Forelimb muscle (tissue), 1 donor: ENCODE measurements around the gene TRPM6. TPM values are rescaled to one million over a fixed set of nuclear protein-coding genes. Genes with fewer than 3 reads are reported as not detected.

Experiments
- DNase-seq: peaks from one replicate; pipeline ENCODE4 v3.0.0-alpha.2; 2013; ENCODE audit warnings: low read depth
- polyA plus RNA-seq: library from polyadenylated mRNA; unstranded; fragments of 120-200 nt; gene quantifications from one replicate; pipeline ENCODE4 v1.2.1, GENCODE V29; 2013; ENCODE audit not compliant: insufficient read length

TRPM6 gene
- polyA plus RNA-seq, 1 donor = 0.08 TPM

- DNase-seq = no peak
Measured at GRCh38 chr9:74771672-74772071, 116.0 kb downstream of the TRPM6 start.

DNA sequence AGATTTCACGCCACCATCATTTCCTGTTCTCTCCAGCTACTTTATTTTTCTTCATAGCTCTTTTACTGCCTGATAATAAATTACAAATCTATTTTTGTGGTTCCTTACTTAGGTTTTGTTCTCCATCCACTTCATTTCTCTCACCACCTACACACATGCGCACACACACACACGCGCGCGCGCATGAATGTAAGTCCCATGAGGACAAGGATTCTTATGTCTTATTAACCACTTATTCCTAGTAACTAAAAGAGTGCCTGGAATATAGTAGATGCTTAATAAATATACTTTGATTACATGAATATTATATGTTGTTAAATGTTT, 116.5 kb downstream of the TRPM6 start:
- no peak for DNase-seq

- DNase-seq = no peak
Measured at GRCh38 chr9:74770508-74771261, 117.0 kb downstream of the TRPM6 start.

- no peak for DNase-seq
Measured at GRCh38 chr9:74765481-74765971, 122.2 kb downstream of the TRPM6 start.

- DNase-seq = no peak
Measured at GRCh38 chr9:74762950-74763349, 124.8 kb downstream of the TRPM6 start.

- DNase-seq = no peak
Measured at GRCh38 chr9:74760031-74760700, 127.6 kb downstream of the TRPM6 start.

GRCh38 chr9:74755999-74756398, 131.7 kb downstream of the TRPM6 start:
- no peak for DNase-seq

DNA sequence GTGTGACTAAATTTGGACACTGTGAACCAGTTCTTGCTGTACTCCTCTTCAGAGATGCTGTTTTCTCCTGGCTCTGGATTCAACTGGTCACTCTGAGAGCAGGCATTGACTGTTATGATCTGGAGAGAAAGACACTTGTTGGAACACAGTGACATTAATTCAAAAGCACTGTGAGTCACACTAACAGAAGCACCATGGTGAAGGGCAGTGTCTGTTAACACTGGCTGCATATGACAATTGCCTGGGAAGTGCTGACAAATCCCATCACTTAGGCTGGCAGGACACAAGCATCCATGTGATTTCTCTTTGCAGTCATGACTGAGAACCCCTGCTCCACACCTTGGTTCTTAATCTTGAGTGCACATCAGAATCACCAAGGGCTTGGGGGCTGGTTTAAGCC, 132.4 kb downstream of the TRPM6 start:
- DNase-seq = no peak

DNA sequence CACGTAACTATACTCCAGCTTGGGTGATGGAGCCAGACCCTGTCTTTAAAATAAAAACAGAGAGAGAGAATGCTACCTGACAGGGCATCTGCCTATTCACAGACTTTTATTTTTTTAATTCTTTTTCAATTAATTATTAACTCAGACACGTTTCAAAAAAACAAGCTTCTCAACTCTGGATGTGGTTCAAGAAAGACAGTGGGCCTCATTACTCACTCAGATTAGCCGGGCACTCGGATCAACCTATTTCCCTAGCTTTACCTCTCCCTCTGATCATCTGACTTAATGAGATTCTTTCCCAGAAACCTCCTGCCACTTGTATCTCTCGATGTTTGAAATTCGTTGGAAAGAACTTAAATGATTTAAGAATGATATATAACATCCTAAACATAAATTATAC, 134.1 kb downstream of the TRPM6 start:
- DNase-seq = no peak

GRCh38 chr9:74748966-74749365, 138.8 kb downstream of the TRPM6 start:
- no peak for DNase-seq

DNA sequence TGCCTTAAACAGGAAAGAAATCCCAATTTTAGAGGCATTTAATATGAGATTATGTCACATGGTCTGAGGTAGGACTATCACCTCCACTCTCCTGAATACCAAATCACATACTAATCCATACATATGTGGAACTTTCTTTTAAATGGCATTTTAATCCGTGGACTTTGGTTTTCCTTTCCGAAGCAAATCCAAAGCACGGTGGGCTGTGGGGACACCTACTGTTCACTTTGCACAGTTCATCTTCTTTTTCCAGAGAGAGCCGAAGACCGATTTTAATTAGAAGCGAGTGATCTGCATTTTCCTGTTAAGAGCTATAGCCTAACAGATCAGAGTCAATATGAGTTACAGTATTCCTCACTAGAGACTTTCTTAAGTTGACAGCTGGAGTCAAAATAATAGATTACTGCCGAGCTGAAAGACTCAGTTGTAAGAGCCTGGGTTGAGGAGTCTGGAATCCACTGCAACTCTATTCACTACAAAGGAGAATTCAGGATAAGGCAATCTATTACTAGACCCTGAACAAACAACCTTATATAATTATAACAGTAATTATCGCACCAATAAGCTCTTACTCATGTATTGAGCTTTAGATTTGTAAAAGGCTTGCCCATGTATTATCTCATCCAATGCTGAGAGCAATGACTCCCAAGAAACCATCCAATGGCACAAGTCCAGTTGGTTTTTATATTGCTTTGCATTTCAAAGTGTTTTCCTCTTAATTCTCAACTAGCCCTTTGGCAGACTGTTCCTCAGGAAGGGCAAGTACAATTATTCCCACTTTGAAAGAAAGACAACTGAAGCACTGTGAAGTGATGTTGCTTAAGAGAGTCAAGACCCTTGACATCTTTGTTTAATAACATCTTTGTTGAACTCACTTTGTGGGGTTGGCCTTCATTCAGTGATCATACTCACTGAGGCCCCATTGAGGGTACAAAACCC, 144.7 kb downstream of the TRPM6 start:
- peak; percentile 2 for DNase-seq

DNA sequence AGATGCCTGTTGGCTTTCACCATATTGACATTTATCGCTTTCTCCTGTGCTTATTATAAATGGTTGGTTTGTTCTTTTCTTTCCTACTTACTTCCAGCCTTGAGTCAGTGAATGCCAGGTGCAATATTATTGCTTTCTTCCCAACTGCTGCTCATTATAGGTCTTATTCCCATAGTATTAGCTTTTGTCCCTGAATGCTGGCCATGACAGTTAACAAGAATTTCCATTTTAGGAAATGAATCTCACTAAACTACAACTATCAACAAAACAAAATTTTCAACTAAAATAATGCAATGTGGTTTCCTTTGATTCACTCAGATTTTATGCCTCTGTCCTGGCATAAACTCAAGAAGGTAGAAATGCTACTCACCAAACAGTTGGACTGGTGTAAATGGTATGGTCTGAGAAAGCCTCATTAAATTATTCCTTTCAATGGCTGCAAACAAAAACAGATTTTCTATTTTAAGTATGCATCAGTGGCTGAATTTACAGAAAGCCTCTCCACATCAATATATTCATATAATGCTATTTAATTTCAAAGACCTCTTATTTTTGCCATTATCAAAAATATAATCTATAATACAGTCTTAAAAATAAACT, 145.4 kb downstream of the TRPM6 start:
- DNase-seq = no peak

- no peak for DNase-seq
Measured at GRCh38 chr9:74736646-74737045, 151.1 kb downstream of the TRPM6 start.

DNA sequence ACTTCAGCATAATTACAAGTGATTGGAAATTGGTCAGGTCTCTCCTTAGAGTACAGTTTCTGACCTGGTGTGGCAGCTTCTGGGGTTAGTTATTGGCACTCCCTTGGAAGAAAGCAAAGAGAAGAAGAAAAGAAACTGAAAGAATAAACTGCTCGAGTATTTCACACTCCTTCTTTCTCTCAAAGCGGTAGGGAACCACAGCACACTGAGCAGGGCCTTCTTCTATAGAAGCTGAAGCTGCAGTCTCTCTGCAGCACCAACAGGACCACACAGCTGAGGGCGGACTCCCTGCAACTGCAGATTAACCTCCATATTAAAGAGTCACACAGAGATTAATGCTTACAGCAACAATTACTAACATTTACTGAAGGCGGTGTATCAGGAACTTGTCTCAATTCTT, 152.0 kb downstream of the TRPM6 start:
- no peak for DNase-seq

DNA sequence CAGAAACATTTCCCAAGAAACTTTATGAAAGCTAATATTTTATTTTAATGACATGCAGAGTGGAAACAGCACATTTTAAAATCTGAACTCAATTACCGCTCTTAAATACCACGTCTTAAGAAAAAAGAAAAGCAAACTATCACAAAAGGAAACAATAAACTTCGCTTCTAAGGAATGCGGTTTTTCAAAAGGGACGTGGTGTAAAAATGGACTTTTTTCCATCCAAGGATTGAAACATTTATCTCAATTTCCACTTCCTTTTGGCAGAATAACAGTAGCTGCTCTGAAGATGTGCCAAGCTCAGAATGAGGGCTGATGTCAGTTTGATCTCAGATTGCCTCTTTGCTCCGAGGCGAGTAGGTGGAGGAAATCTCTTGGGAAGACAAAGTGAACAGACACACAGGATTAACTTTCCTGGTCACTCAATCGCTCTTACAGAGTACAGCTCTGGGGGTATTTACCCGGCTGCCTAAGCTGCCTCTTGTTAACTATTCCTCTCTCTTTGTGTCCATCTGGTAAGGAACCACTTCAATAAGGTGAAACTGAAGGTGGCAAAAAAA, 158.5 kb downstream of the TRPM6 start:
- DNase-seq = no peak

DNA sequence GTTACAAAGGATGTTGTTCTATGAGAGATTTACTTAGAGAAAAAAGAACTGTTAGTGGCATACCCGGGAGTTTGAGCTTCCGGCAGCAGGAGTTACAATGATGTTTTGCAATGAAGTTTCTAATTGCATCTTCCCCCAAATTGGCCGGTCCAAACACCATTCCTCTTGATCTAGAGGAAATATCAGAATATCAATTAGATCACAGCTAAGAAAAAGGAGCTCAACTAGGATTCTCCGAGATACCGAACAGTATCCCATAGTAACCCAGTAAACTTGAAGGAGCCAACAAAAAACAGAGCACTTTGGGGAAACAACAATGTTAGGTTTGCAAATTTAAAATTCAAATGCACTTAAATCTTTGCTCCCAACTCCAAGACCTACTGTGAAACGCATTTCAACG, 159.5 kb downstream of the TRPM6 start:
- DNase-seq = no peak

- DNase-seq = no peak
Measured at GRCh38 chr9:74726581-74726980, 161.1 kb downstream of the TRPM6 start.

DNA sequence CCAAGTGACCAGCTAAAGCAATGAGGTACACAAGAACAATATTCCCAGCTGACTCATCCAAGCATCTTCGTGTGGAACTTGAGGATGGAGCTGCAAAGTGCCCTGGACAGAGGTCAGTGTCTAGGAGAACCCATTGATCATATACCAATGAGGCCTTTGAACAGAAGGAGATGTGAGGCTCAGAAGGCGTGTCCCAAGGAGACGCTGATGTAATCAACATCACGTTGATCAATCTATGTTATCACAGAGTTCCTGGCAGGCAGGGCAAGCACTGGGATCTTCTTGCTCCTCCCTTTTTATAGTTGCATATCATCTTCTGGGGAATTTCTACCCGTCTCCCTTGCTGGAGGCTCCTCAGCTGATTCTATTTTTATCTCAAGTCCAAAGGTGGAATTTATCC, 163.4 kb downstream of the TRPM6 start:
- DNase-seq = no peak

- no peak for DNase-seq
Measured at GRCh38 chr9:74721696-74722660, 165.7 kb downstream of the TRPM6 start.

- no peak for DNase-seq
Measured at GRCh38 chr9:74719306-74719705, 168.4 kb downstream of the TRPM6 start.
